Suprapubic skin (tissue), 4 donors: ENCODE data around the gene DDIT3.

ENCODE experiments used
- POLR2A ChIP-seq, 2 donors: fragments of 450-650 bp; IDR thresholded peaks; one replicate each; pipeline ENCODE4 v1.6.1; 2017; ENCODE audit warnings: antibody characterized with exemption in 2 of 2, mild to moderate bottlenecking in 2 of 2, moderate library complexity in 2 of 2
- POLR2AphosphoS5 ChIP-seq, 3 donors: sonication (generic); formaldehyde crosslinking; IDR thresholded peaks; one replicate each; pipeline ENCODE4 v1.6.1; 2017; ENCODE audit warnings: antibody characterized with exemption in 3 of 3
- TF ChIP-seq, protein P1 (sequence below), 2 donors: fragments of 200-600 bp in 1 of 2; fragments of 450-650 bp in 1 of 2; sonication (generic) in 1 of 2; IDR thresholded peaks; one replicate each; pipeline ENCODE4 v1.5.1; 2016 to 2019; ENCODE audit warnings: antibody characterized with exemption in 2 of 2, mild to moderate bottlenecking in 1 of 2, moderate library complexity in 1 of 2

DNA sequence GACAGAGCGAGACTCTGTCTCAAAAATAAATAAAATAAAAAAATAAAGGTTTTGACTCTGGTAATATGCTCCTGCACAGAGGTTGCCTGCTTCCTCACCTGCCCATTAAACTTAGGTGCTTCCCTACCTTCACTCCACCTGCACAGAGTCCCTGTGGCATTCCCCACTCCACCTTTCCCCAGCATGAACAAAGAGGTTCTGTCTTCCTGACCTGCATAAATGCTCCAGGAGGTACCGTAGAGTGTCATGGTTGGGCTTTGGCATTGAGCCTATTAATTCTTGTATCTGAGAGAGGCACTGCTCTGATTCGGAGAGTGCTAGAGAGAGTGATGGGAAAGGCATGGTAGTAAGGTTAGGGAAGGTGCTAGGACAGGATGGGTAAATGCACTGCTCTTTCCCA lies 46.9 kb downstream of the DDIT3 start:
- TF ChIP-seq, protein P1, sequence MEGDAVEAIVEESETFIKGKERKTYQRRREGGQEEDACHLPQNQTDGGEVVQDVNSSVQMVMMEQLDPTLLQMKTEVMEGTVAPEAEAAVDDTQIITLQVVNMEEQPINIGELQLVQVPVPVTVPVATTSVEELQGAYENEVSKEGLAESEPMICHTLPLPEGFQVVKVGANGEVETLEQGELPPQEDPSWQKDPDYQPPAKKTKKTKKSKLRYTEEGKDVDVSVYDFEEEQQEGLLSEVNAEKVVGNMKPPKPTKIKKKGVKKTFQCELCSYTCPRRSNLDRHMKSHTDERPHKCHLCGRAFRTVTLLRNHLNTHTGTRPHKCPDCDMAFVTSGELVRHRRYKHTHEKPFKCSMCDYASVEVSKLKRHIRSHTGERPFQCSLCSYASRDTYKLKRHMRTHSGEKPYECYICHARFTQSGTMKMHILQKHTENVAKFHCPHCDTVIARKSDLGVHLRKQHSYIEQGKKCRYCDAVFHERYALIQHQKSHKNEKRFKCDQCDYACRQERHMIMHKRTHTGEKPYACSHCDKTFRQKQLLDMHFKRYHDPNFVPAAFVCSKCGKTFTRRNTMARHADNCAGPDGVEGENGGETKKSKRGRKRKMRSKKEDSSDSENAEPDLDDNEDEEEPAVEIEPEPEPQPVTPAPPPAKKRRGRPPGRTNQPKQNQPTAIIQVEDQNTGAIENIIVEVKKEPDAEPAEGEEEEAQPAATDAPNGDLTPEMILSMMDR (IDR thresholded peaks at IDR 0.05): no peak
- no peak for TF ChIP-seq POLR2A (IDR thresholded peaks at IDR 0.05)
- no peak for TF ChIP-seq POLR2AphosphoS5 (IDR thresholded peaks at IDR 0.05)
